ENCODE measurements around the gene GHR.

GRCh38 chr5:42600441-42600840 lies 177.2 kb downstream of the GHR start:
- TF ChIP-seq TCF12 (IDR thresholded peaks at IDR 0.05; ENCODE audit: low read depth) (no peak), TAF1 (IDR thresholded peaks at IDR 0.05; ENCODE audit: low read depth) (no peak), RAD21 (IDR thresholded peaks at IDR 0.05; ENCODE audit: low read depth) (no peak), ZBTB7A (IDR thresholded peaks at IDR 0.05; ENCODE audit: low read depth) (no peak), FOXM1 (IDR thresholded peaks at IDR 0.05; ENCODE audit: borderline replicate concordance, low read depth) (no peak), REST (IDR thresholded peaks at IDR 0.05; ENCODE audit: low read depth) (no peak), CREB1 (IDR thresholded peaks at IDR 0.05; ENCODE audit: low read depth) (no peak), EP300 (IDR thresholded peaks at IDR 0.05; ENCODE audit: borderline replicate concordance) (no peak)
